HG03575 (cell line): ENCODE results near the gene CRB1.

Experiments
- ATAC-seq: cut with Tn5 transposase; IDR thresholded peaks from one replicate; pipeline ENCODE4 v1.9.1; 2021; ENCODE audit not compliant: unreplicated experiment, insufficient number of reproducible peaks, low FRiP score; ENCODE audit errors: extremely low read depth

CRB1 gene

DNA sequence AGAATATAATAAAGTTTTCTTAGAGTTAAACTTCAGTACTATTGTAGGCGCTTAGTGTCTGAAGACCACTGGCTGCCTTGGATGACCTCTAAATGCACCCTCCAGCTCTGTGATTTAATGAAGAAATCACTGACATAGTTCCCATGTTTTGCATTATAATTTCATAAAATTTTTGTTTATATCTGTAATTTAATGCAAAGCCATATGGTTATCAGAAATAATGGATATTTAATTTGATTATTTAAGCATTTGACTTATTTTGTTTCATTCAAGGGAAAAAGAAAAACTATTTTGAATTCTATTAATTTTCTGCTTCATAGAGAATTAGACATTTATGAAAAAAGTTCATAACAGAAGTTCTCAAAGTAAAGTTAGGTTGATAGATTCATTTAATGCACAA, 18.6 kb downstream of the CRB1 start:
- ATAC-seq = no peak

DNA sequence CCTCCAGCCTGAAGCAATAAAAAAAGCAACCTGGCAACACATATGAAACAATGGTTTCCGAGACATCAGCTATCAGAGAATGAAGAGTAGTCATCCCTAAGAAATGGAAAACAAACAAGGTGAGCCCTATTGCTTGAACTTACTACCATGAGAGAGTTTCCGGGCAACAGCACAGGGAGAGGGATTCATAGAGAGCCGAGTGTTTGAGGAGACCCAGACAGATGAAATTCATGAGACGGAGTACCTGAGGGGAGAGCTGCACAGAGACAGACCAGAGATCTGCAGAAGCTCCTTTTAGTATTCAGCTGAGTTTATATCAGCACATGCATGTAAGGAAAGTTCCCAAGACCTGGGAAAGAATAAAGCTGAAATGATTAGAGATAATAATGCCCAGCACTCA, 19.8 kb downstream of the CRB1 start:
- no peak for ATAC-seq

DNA sequence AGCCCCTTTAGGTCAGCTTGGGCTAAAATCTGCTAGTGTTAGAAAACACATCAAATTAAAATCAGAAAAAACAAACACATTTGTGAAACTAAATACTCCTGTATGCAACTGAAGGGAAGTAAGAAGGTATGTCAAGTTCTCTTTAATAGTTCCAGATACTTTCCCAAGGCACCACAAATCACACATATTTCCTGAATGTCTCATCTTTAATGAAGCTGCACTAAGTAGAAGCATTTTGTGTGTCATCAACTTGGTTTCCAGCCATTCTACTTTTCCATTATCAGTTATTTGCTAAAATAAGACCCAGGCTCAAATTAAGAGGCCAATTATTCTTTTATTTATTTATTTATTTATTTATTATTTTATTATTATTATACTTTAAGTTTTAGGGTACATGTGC, 34.7 kb downstream of the CRB1 start:
- no peak for ATAC-seq

DNA sequence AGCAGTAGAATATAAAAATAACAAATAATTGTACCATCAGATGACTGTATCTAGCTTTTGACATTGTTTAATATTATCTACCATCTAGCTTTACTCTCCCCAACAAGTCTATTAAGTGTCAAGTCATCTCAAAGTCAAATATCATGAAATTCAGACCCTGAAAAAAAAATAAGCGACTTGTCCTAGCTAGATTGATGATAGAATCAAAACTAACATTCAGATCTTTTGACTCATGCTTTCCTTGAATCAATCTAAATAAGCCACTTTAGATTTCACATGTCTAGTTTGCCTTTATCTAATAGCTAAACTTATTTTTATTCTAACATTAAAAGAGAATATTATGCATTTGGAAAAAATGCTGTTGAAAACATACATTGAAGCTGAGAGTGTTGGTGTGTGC, 35.4 kb downstream of the CRB1 start:
- no peak for ATAC-seq

DNA sequence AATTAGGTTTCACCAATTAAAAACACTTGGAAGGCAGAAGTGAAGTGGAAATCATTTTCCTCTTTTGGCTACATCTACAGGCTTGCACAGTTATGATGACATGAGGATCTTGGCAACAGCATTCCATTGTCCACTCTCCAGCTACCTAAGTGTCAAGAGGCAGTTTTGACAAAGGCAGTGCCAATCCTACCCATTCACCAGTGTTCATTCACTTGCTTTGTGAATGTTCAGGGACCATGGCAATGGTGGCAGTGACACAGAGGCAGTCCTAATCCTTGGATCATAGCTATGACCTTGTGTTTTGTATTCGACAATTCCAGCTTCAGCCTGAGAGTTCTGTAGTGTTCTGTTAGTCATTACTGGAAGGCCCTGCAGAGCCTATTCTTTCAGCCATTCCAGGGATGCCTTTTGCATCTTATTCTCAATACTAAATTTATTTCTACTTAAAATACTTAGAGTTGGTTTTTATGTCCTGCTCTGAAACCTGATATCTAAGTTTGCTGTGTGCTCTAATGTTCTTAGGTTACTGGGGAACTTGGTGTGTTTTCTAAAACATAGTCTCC, 36.7 kb downstream of the CRB1 start:
- no peak for ATAC-seq

DNA sequence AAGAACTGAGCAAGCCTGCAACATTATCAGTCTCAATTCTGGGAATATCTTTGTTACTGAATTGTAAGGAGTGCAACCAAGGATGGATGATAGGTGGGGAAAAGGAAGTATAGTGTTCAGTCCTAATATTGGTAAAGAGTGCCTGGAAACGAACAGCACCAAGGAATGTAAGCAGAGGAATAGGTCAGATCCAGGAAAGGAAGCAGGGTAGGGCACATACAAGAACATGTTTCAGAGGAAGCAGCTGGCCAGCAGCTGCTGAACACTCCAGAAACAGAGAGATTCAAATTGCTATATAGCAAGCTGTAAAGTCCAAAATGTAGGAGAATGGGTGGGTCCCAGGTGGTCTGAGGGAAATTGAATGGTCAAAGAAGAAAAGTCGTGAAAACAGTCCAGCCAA, 37.9 kb downstream of the CRB1 start:
- ATAC-seq = no peak

DNA sequence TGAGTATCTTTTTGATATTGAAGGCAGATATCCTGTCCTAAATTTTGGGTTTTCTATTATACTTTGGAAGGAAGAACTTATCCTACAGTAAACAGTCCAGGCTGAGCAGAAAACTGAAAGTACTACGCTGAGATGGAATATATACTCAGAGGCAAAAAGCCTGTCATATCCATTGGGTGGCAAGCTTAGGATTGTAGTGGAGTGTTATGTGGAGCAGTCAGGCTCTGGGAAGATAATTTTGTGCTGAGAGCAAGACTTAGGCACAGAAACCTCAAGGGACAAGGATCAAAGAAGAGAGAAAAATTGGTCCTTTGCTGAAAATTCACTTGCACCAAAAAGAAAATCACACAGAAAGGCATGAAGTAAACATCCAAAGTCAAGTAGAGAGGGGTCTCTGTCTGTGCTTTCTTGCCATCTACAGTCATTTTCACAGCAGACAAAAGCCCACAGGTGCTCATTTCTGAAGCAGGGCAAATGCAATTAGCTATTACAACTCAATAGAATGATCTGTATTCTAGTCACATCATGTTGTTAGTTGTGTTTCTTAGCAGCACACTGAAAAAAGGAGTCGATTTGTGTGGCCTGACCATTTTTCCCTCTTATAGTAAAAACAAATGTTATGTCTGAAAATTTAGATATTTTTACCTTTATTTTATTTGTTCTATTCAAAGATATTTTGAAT, 38.5 kb downstream of the CRB1 start:
- no peak for ATAC-seq

DNA sequence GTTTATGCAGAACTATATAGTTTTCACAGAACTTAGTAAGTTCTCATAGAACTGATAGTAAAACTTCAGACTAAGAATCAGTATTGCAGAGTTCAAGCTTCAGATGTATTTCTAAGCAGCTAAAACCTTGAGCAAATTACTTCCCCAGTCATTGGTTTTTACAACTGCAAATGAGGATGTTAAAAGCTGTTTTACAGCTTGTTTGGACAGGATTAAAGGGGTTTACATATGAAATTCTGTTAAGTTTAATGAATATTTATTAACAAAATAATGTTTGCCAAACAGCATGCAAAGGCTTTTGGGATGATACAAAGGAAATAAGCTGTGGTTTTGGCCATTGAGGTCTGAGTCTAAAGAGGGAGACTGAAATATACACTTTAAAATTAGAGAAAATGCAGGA, 39.1 kb downstream of the CRB1 start:
- ATAC-seq = no peak

DNA sequence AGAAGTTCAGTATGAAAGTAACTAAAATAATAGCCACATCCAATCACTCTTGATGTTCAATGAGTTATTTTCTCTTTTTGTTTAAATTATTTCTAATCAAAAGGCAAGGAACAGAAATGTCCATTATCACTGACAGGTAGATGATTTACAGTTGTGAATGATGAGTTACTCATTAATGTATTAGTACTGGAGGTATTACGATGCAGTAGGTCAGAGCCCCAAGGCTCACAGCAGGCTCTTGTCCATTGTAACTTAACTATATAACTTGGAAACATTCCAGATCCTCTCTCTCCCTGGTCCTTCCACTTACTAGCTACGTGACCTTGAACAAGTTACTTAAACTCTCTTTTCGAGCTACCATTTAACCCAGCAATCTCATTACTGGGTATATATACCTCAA, 39.5 kb downstream of the CRB1 start:
- no peak for ATAC-seq

DNA sequence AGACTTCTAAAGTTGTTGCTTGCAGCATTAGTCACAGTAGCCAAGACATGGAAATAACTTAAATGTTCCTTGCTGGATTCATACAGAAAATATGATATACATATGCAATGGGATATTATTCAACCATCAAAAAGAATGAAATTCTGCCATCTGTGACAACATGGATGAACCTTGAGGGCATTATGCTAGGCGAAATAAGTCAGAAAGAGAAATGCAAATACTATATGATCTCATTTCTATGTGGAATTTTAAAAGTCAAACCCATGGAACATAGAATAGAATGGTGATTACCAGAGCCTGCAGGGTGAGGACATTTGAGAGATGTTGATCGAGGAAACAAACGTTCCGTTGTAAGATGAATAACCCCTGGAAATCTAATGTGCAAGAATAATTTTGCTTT, 43.0 kb downstream of the CRB1 start:
- no peak for ATAC-seq

DNA sequence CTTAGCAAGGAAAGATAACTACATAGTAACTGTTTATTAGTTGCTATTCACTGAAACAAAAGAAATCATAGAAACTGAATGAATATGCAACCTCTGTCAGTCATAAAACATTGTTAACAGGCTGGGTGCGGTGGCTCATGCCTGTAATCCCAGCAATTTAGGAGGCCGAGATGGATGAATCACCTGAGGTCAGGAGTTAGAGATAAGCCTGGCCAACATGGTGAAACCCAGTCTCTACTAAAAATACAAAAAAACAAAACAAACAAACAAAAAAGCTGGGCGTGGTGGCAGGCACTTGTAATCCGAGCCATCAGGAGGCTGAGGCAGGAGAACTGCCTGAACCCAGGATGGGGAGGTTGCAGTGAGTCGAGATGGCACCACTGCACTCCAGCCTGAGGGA, 44.1 kb downstream of the CRB1 start:
- ATAC-seq = no peak

DNA sequence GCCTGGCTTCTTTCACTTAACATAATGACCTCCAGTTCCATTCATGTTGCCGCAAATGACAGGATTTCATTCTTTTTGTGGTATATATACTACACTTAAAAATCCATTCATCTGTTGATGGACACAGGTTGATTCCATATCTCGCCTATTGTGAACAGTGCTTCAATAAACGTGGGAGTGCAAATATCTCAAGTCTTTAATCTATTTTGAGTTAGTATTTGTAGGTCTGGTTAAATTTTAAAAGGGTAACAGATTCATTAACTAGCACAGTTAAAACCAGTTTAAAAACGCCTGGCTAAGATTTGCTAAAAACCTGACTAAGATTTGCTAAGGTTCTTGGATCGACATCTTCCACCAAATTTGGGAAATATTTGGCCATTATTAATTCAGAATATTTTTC, 45.7 kb downstream of the CRB1 start:
- ATAC-seq = no peak

DNA sequence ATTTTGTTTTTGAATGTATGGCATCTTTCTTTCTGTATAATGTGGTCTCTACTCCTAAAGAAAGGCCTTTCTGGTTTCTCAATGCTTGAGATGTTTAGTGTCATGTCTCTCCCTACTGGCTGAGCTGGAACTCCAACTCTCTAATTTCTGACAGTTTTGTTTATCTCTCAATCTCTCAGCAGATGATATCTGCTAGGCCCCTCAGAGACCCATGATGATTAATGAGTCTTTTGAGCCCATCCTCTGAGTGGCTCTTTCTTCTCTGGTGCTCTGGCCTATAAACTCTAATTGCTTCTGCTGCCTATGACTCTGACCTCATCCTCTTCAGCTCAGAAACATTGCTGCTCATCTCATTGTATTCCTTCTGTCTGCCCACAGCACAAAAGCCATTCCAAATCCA, 46.6 kb downstream of the CRB1 start:
- no peak for ATAC-seq

DNA sequence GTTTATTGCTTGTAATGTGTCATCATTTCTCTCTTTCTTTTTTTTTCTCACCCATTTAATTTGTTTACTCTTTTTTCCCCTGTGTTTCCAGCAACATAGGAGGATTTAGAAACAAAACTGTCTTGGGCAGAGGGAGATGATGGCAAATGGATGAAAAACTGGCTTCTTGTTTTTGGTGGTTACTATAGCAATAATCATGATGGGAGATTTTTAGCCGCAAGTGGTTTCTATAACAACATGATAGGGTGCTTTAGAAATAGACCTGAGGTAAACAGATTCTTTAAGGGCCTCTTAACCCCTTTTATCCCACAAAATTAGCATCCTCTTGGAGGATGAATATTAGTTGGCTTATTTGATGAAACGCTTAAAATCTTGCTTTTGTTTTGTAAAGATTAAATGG, 51.6 kb downstream of the CRB1 start:
- no peak for ATAC-seq

DNA sequence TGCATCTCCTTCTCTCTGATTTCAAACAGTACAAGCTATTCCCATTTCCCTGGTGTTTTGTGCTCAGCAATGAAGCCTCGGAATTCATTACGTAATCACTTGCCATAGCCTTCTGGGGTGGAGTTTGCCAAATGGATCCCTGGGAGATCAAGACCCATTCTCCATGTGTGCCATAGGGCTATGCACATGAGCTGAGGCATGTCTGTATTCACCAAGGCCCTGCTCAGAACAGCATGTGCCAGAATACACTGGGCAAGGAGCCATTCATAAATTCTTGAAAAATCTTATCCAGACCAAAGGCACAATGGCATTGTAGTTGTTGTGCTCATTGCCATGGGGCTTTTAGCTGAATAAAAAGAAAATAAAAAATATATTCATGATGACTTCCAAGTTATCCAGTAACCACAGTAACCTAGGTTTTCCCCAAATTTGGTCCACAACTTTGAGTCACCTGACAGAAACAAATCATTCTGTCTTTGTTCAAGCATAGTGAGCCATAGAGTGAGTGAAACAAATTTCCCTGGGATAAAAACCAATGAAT, 53.0 kb downstream of the CRB1 start:
- ATAC-seq = no peak

DNA sequence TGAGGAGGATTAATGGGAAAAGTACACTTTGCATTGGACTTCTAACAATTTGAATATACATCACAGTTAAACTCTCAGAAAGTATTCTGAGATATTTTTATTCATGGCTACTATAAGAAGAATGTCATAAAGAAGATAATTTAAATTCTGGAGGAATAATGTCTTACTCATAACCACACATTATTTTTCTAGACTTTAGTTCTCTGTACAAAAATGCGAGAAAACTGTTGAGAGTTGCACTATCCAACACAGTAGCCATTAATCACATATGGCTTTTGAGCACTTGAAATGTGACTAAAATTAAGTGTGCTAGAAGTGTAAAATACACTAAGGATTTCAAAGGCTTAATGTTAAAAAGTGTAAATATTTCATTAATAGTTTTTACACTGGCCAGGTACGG, 53.8 kb downstream of the CRB1 start:
- ATAC-seq = no peak

DNA sequence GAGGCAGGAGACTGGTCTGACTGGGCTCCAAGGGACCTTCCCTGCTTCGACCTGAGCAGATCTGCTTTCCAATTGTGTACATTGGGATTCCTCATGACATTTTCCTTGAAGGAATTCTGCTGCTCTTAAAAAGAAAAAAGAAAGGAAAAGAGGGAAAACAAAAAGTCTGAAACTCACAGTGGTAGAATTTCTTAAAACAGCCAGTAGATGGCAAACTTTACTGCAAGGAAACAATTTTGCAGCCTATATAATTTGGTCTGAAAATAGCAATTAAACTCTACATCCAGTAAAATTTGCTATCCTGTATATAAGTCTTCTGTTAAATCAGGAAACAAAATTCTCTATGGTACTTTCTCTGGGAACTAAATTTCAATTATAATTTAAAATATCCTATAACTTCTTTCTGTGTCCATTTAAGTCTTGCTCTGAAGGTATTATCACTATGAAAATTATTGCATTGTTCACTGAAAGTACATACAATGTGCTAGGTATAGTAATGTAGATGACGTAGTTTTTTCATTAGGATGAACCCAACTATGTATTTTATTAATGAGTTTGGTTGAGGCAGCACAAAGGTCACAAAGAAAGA, 59.8 kb downstream of the CRB1 start:
- no peak for ATAC-seq

DNA sequence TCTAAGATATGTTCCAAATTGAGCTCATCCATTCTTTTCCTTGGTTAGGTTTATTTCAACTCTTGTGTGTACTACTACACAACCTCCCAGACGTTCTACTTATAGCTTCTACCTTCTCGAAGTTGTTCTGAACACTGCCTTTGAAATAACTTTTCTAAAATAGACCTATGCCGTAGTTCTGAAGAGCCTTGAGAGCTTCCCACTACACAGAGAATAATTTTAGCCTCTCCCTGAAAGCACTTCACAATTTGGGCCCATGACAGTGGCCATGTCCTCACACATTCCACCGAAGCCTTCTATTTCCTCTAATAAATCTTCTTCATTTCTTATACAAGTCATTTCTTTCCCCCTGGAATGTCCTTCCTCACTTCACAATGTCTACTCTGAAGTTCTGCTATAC, 62.2 kb downstream of the CRB1 start:
- no peak for ATAC-seq

DNA sequence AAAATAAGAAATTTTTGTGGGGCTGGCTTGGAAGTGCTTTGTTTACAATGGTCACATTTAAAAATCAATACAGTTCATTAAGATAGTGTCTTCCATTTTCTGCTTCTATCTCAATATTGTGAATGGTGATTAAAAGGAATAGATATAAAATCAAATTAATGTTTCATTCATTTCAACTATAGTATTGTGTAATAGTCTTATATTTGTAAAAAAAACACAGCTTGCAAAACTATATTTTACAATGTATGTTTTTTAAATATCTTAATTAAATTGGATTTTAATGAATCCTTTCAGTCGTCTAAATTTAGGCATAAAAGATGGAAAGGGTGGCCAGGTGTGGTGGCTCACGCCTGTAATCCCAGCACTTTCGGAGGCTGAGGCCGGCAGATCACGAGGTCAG, 63.5 kb downstream of the CRB1 start:
- no peak for ATAC-seq

DNA sequence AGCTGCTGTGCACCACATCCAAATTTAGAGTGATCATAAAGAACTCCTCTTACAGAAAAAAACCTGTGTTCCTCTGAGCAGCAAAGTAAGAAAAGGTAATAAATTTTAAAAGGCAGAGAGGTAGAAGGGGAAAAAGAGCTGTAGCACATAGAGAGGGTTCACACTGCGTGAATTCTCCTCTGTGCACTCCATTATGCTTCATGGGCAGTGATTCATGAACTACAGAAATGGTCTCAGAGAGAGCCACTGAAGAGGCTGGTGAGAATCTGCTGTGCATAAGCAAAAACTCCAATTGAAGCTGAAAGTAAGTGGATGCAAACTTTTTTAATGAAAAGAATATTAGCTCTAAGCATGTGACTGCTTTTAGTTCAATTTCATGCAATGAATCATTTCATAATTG, 65.0 kb downstream of the CRB1 start:
- ATAC-seq = no peak

DNA sequence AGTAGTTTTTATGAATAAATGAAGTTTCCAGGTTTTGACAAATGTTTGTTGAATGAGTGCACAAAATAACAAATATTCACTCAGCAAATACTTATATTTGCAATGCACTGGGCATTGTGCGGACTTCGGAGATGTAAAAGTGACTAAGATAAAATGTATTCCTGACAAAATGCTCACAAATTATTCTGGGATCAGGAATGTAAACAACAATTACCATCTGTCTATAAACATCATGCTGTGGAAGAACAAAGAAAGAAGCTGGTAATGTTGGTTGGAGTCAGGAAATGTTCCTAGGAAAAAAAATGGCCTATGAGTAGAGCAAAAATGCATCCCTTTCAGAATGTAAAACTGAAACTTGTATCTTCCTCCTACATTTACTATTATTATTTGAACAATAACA, 68.5 kb downstream of the CRB1 start:
- ATAC-seq = no peak
